HepG2 (cell line): Measurements from ENCODE around the gene PRM2. TPM values are rescaled to one million over a fixed set of nuclear protein-coding genes. Genes with fewer than 3 reads are reported as not detected.
A peak's percentile ranks its signal among the peaks of the same experiment; 100 is the strongest.

Experiments
- FOXJ3 ChIP-seq: sonication (generic); formaldehyde crosslinking; IDR thresholded peaks from 2 replicates; pipeline ENCODE4 v1.4.0; 2020; ENCODE audit warnings: missing genetic modification reagents, mild to moderate bottlenecking, borderline replicate concordance
- U2AF2 ChIP-seq: fragments of 200-400 bp; formaldehyde crosslinking; IDR thresholded peaks from 2 replicates; pipeline ENCODE4 v1.6.1; 2017; ENCODE audit warnings: low read depth, mild to moderate bottlenecking, low read length
- WIZ ChIP-seq: sonication (generic); formaldehyde crosslinking; IDR thresholded peaks from 2 replicates; pipeline ENCODE4 v1.5.1; 2020; ENCODE audit warnings: mild to moderate bottlenecking, missing genetic modification reagents
- ZBTB1 ChIP-seq: sonication (generic); formaldehyde crosslinking; IDR thresholded peaks from 2 replicates; pipeline ENCODE4 v1.4.0; 2020; ENCODE audit warnings: missing genetic modification reagents, borderline replicate concordance
- ZNF138 ChIP-seq: sonication (generic); formaldehyde crosslinking; IDR thresholded peaks from 2 replicates; pipeline ENCODE4 v1.5.0; 2020; ENCODE audit warnings: mild to moderate bottlenecking, low read depth, missing genetic modification reagents
- ZNF549 ChIP-seq: sonication (generic); formaldehyde crosslinking; IDR thresholded peaks from 2 replicates; pipeline ENCODE4 v1.5.0; 2020; ENCODE audit warnings: missing genetic modification reagents
- ZNF615 ChIP-seq: sonication (generic); formaldehyde crosslinking; IDR thresholded peaks from 2 replicates; pipeline ENCODE4 v1.5.0; 2020; ENCODE audit warnings: mild to moderate bottlenecking, missing genetic modification reagents, borderline replicate concordance
- ZZZ3 ChIP-seq: sonication (generic); formaldehyde crosslinking; IDR thresholded peaks from 2 replicates; pipeline ENCODE4 v1.4.0; 2020; ENCODE audit warnings: missing genetic modification reagents, mild to moderate bottlenecking, borderline replicate concordance
- polyA plus RNA-seq, 8 experiments: library from polyadenylated mRNA; depleted of rRNA in 3 of 8; stranded (reverse) in 7 of 8; unstranded in 1 of 8; fragments of >200 nt; fragmentation: Illumina TruSeq in 4 of 8; extraction: Trizol in 4 of 8; gene quantifications; 2 replicates each; pipeline versions ENCODE4 v1.2.1 to v1.2.3, GENCODE V29; 2011 to 2016; ENCODE audit warnings: low read depth in 4 of 8, missing spikeins in 1 of 8, mixed read lengths in 1 of 8; ENCODE audit not compliant: insufficient read depth in 1 of 8
- total RNA-seq, 5 experiments: library from RNA; depleted of rRNA; stranded (reverse); fragments of >200 nt; fragmentation: Illumina TruSeq; extraction: Trizol; gene quantifications; 2 replicates each; pipeline ENCODE4 v1.2.3, GENCODE V29; 2016; ENCODE audit warnings: low read depth in 1 of 5
- TF ChIP-seq, protein P1 (sequence below): sonication (generic); formaldehyde crosslinking; IDR thresholded peaks from 2 replicates; pipeline ENCODE4 v1.4.0; 2020; ENCODE audit warnings: mild to moderate bottlenecking, missing genetic modification reagents
- TF ChIP-seq, protein P2 (sequence below): IDR thresholded peaks from 2 replicates; pipeline ENCODE4 v1.6.1; 2016
- TF ChIP-seq, protein P3 (sequence below): sonication (generic); formaldehyde crosslinking; IDR thresholded peaks from 2 replicates; pipeline ENCODE4 v1.8.0; 2023; ENCODE audit warnings: mild to moderate bottlenecking, missing genetic modification reagents
- TF ChIP-seq, protein P4 (sequence below): sonication (generic); formaldehyde crosslinking; IDR thresholded peaks from 2 replicates; pipeline ENCODE4 v1.4.0; 2020; ENCODE audit warnings: missing genetic modification reagents
- TF ChIP-seq, protein P5 (sequence below): sonication (generic); formaldehyde crosslinking; IDR thresholded peaks from 2 replicates; pipeline ENCODE4 v1.9.0; 2021; ENCODE audit warnings: mild to moderate bottlenecking, missing genetic modification reagents

Gene PRM2
- total and polyA plus RNA-seq, 2 of the 13 experiments (the other 11 are each of a cell fraction or from before 2014, with no cell fraction given), result 0.54 TPM; not detected in 1

DNA sequence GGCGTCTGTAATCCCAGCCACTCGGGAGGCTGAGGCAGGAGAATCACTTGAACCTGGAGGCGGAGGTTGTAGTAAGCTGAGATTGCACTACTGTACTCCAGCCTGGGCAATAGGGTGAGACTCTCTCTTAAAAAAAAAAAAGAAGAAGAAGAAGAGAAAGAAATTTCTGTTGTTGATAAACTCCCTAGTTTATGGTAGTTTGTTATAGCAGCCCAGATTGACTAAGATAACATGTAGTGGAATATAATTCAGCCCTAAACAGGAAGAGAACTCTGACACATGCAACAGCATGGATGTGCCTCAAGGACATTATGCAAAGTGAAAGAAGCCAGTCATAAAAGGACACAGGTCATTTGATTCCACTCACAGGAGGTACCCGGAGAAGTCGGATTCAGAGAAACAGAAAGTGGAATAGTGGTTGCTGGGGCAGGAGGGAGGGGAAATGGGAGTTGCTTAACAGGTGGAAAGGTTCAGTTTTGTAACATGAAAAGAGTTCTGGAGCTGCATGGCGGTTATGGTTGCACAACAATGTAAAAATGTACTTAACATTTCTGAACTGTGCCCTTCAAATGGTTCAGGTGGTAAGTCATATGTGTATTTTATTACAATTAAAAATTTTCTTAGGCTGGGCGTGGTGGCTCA lies 30.8 kb upstream of the PRM2 start (continued):
- TF ChIP-seq U2AF2 (no peak), ZBTB1 (CRISPR knock-in tag) (no peak), ZZZ3 (CRISPR knock-in tag) (no peak), ZNF615 (CRISPR knock-in tag) (no peak), ZNF549 (CRISPR knock-in tag) (no peak), WIZ (no peak), FOXJ3 (CRISPR knock-in tag) (peak; percentile 86), ZNF138 (CRISPR knock-in tag) (no peak)
- TF ChIP-seq, protein P1, sequence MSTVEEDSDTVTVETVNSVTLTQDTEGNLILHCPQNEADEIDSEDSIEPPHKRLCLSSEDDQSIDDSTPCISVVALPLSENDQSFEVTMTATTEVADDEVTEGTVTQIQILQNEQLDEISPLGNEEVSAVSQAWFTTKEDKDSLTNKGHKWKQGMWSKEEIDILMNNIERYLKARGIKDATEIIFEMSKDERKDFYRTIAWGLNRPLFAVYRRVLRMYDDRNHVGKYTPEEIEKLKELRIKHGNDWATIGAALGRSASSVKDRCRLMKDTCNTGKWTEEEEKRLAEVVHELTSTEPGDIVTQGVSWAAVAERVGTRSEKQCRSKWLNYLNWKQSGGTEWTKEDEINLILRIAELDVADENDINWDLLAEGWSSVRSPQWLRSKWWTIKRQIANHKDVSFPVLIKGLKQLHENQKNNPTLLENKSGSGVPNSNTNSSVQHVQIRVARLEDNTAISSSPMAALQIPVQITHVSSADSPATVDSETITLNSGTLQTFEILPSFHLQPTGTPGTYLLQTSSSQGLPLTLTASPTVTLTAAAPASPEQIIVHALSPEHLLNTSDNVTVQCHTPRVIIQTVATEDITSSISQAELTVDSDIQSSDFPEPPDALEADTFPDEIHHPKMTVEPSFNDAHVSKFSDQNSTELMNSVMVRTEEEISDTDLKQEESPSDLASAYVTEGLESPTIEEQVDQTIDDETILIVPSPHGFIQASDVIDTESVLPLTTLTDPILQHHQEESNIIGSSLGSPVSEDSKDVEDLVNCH (CRISPR knock-in tag), result no peak
- TF ChIP-seq, protein P2, sequence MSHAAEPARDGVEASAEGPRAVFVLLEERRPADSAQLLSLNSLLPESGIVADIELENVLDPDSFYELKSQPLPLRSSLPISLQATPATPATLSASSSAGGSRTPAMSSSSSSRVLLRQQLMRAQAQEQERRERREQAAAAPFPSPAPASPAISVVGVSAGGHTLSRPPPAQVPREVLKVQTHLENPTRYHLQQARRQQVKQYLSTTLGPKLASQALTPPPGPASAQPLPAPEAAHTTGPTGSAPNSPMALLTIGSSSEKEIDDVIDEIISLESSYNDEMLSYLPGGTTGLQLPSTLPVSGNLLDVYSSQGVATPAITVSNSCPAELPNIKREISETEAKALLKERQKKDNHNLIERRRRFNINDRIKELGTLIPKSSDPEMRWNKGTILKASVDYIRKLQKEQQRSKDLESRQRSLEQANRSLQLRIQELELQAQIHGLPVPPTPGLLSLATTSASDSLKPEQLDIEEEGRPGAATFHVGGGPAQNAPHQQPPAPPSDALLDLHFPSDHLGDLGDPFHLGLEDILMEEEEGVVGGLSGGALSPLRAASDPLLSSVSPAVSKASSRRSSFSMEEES, result peak; percentile 55
- TF ChIP-seq, protein P3, sequence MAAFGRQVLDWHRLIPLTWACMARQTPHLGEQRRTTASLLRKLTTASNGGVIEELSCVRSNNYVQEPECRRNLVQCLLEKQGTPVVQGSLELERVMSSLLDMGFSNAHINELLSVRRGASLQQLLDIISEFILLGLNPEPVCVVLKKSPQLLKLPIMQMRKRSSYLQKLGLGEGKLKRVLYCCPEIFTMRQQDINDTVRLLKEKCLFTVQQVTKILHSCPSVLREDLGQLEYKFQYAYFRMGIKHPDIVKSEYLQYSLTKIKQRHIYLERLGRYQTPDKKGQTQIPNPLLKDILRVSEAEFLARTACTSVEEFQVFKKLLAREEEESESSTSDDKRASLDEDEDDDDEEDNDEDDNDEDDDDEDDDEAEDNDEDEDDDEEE (CRISPR knock-in tag), result no peak; the same call in 1 of the 2 replicates
- TF ChIP-seq, protein P4, sequence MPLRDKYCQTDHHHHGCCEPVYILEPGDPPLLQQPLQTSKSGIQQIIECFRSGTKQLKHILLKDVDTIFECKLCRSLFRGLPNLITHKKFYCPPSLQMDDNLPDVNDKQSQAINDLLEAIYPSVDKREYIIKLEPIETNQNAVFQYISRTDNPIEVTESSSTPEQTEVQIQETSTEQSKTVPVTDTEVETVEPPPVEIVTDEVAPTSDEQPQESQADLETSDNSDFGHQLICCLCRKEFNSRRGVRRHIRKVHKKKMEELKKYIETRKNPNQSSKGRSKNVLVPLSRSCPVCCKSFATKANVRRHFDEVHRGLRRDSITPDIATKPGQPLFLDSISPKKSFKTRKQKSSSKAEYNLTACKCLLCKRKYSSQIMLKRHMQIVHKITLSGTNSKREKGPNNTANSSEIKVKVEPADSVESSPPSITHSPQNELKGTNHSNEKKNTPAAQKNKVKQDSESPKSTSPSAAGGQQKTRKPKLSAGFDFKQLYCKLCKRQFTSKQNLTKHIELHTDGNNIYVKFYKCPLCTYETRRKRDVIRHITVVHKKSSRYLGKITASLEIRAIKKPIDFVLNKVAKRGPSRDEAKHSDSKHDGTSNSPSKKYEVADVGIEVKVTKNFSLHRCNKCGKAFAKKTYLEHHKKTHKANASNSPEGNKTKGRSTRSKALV, result peak; percentile 85
- TF ChIP-seq, protein P5, sequence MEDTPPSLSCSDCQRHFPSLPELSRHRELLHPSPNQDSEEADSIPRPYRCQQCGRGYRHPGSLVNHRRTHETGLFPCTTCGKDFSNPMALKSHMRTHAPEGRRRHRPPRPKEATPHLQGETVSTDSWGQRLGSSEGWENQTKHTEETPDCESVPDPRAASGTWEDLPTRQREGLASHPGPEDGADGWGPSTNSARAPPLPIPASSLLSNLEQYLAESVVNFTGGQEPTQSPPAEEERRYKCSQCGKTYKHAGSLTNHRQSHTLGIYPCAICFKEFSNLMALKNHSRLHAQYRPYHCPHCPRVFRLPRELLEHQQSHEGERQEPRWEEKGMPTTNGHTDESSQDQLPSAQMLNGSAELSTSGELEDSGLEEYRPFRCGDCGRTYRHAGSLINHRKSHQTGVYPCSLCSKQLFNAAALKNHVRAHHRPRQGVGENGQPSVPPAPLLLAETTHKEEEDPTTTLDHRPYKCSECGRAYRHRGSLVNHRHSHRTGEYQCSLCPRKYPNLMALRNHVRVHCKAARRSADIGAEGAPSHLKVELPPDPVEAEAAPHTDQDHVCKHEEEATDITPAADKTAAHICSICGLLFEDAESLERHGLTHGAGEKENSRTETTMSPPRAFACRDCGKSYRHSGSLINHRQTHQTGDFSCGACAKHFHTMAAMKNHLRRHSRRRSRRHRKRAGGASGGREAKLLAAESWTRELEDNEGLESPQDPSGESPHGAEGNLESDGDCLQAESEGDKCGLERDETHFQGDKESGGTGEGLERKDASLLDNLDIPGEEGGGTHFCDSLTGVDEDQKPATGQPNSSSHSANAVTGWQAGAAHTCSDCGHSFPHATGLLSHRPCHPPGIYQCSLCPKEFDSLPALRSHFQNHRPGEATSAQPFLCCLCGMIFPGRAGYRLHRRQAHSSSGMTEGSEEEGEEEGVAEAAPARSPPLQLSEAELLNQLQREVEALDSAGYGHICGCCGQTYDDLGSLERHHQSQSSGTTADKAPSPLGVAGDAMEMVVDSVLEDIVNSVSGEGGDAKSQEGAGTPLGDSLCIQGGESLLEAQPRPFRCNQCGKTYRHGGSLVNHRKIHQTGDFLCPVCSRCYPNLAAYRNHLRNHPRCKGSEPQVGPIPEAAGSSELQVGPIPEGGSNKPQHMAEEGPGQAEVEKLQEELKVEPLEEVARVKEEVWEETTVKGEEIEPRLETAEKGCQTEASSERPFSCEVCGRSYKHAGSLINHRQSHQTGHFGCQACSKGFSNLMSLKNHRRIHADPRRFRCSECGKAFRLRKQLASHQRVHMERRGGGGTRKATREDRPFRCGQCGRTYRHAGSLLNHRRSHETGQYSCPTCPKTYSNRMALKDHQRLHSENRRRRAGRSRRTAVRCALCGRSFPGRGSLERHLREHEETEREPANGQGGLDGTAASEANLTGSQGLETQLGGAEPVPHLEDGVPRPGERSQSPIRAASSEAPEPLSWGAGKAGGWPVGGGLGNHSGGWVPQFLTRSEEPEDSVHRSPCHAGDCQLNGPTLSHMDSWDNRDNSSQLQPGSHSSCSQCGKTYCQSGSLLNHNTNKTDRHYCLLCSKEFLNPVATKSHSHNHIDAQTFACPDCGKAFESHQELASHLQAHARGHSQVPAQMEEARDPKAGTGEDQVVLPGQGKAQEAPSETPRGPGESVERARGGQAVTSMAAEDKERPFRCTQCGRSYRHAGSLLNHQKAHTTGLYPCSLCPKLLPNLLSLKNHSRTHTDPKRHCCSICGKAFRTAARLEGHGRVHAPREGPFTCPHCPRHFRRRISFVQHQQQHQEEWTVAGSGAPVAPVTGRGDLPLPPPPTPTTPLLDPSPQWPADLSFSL (CRISPR knock-in tag), result peak; percentile 22; the same call in 1 of the 2 replicates
